Measurements from ENCODE around the gene EEPD1.

The EEPD1 gene

DNA sequence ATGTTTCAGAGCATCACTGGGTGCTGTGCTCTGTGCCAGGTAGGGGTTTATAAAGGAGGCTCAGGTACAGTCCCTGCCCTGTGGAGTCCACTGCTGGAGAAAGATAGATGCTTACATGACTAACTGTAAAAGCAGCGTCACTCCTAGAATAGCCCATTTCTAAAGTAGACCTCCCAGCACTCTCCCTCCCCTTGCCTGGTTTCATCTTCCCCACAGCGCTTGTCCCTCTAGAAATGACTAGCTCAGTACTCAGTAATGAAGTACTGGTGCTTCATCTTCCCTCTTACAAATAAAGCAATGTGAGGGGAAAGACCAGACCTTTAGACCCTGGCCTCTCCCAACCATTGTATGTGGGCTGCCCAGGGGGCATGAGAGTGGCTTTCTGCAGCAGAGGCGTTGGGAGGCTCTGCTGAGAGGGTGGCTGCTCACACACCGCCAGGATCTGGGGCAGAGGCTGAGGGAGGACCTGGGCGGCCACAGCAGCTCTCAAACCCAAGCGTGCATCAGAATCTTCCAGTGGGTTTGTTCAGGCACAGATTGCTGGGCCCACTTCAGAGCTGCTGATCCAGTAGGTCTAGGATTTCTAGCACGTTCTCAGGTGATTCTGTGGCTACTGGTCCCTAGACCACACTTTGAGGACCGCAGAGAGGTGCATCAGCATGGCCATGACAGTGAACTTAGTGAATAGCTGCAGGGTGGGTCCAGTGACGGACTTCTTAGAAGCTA, 126.3 kb downstream of the EEPD1 start:
- no peak for DNase-seq (ENCODE audit: low read depth in 1 of 2, low spot score in 1 of 2)

DNA sequence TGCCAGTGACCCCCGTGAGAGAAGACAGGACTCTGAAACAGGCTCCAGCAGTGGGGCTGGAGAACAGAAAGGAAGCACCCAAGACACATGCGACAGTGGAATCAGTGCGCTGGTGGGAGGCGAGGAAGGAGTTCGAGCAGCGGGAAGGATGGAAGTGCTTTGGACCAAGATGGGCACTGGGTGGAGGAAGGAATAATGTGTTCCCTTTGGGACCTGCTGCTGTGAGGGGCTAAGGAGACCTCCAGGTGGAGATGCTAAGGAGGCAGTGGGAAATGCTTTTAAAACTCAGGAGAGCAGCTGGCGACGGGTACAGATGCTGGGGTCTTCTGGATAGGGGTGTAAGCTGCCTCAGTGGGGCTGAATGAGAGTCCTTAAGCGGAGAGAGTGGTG, 126.9 kb downstream of the EEPD1 start:
- DNase-seq (ENCODE audit: low read depth in 1 of 2, low spot score in 1 of 2): no peak

DNA sequence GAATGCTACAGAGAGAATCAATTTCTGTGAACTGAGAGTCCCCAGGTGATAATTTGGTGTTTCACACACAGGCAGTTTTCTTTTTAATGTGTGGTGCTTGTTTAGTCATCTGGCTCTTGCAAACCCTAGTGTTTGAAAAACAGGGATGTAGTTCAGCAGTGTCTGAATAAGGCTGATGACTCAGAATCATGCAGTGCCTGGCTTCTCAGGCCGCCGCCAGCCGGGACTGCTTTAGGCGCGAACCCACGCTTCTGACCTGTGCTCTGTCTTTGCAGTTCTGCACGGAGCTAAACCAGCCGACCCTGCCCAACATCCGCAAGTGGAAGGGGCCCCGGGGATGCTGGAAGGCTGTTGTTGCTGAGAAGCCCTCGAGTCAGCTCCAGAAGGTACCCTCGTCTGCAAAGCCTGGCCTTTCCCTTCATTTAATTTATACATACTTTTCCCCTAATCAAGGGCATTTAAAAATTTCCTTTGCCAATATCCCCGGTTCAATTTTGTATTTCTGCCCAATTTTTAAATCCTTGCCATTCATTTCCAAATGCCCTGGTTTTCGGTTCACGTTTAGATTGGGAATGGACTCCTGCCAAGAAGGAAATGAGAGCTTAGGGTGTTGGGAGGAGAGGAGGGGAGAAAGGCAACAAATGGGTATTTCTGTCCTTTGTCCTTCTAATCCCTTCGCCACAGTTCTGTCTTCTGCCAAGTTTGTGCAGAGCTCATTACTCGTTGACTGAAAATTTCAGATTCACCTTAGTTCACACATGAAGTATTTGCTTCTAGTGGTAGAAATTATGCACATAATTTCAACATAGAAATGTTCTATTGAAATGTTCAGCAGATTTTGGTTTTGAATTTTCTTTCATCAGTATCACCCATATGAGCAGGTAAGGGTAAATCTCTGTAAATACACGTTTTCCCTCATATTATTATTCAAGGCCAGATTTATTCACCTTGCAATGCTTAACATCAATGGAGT, 128.1 kb downstream of the EEPD1 start:
- DNase-seq (ENCODE audit: low read depth in 1 of 2, low spot score in 1 of 2): no peak

DNA sequence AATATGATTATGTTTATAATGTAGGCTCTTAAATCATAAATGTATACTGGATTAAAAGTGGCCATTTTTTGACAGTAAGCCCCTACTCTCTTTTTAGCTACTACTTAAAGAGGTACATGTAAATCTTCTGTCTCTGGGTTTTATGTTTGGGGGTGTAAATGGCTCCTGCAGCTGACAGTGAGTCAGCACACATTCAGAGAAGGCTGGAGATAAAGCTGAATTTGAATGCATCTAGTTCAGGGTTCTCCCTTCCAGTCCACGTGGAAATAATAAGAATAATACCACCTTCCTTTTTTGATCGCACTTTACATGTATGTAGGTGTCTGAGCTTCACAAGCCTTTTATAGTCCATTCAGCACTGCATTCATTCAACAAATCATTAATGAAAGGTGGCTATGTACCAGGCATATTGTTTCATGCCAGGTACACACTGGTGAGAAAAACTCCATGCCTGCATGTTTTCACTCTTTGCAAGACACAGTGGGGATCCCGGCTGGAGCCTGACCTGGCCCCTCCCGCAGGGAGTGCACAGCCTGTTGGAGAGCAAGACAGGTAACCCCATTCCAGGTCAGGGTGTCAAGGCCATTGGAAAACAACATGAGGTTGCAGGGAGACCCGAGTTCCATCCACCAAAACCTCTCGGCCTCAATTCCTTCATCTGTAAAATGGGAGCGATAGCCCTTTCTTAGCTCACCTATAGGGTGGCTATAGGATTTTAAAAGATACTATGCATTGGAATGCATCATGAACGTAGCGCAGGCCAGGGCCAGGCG, 129.1 kb downstream of the EEPD1 start:
- no peak for DNase-seq (ENCODE audit: low read depth in 1 of 2, low spot score in 1 of 2)

DNA sequence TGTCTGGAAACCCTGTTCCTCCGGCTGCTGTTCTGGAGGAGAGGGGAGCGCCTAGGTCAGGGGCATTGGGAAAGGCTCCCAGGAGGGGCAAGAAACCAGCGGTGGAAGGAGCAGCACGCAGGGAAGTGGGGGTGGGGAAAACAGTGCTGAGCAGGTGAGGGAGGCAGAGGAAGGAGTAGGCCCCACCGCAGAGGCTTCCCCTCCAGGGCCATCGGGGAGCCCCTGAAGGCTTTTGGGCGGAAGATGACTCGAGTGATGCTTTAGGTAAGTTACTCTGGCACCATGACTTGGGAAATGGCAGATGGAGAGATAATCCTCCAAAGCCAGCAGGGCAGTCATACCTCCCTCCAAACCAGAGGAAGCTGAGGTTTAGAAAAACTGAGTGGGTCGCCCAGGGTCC, 130.1 kb downstream of the EEPD1 start:
- no peak for DNase-seq (ENCODE audit: low read depth in 1 of 2, low spot score in 1 of 2)

DNA sequence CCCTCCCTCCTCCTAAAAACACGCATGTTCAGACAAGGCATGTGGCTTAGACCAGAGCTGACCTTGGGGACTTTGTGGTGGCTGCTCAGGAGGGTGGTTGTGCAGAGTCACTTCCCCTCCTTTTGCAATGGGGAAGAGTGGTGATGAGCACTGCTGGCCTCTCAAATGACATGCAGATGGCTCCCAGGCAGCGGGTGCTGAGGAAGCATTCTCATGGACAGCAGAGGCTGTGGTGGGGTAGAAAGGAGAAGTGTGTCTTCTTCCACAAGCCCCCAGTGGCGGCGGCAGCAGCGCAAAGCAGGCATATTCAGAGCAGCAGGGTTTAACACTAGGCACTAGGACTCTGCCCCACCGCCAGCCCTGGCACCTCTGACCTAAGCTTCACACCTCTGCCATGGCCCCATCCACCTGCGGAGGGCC, 130.7 kb downstream of the EEPD1 start:
- no peak for DNase-seq (ENCODE audit: low read depth in 1 of 2, low spot score in 1 of 2)

DNA sequence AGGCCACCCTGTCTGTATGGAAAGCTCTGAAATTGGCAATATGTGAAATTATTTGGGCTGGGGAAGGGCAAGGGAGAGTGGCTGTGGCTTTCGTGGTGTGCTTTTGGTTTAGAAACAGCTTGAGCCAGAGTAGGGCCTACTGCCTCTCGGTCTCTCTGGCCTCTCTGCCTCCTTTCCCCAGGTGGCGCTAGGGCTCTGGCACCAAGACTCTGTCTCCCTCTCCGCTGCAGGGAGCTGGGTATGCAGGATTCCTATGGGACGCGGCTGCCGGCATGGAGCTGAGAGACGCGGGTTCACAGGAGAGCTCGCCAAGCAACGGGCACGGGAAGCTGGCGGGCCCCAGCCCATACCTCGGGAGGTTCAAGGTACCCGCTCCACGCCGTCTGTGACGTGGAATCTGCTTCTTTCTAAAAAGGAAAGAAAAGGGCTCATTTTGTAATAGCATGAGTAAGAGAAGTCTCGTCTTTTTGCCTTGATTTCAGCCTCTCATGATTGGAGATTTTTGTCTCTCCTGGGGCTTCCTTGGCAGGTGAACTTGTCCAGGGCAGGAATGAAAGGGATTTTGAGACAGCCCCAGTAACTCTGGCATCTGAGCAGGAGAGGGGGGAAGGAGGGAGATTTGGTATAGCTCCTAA, 131.5 kb downstream of the EEPD1 start:
- DNase-seq (ENCODE audit: low read depth in 1 of 2, low spot score in 1 of 2): no peak

DNA sequence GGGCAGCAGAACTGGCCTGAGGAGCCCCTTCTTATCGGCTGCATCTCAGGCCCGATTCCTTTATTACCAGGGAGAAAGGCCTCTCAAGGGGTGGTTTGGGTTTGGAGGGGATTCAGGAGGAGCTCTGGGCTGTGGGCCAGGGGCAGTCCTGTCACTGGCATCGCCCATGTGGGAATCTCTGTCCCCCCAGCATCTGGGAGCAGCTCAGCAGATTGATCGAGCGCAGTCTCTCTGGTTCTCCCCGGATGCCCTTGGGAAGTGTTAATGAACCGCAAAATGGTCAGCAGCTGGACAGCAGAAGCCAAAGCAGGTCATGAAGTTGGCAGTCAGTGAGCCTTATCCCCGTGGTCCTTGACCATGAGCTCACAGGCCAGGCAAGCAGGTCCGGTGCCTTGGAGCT, 132.2 kb downstream of the EEPD1 start:
- DNase-seq (ENCODE audit: low read depth in 1 of 2, low spot score in 1 of 2): no peak

DNA sequence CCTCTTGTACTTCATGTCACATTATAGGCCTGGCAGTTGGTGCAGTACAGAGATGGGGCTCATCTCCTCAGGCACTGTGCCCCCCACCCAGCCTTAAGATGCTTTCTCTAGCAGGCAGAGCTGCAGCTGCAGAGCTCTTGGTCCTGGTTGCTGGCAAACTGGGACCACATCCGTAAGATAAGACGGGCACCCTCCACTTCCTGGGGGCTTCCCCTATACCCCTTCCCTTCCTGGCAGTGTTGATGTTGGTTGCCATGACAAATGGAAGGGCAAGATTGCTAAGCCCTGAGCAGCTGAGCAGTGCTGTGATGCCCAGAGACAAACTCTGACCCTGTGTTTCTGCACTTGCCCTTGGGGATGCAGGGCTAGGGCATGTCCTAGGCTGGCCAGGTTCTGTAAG, 133.2 kb downstream of the EEPD1 start:
- DNase-seq (ENCODE audit: low read depth in 1 of 2, low spot score in 1 of 2): peak in 1 of 2 donors; percentile 30

DNA sequence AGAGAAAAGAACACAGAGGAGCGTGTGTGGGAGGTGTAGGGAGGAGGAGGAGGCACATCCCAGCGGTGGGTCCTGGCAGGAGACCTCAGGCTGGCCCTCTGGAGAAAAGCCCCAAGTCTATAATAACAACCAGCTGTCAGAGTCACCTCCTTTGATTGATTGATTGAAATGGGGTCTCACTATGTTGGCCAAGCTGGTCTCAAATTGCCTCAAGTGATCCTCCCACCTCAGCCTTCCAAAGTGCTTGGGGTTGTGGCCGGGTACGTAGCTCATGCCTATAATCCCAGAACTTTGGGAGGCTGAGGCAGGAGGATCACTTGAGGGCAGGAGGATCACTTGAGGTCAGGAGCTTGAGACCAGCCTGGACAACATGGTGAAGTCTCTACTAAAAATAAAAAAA, 133.6 kb downstream of the EEPD1 start:
- no peak for DNase-seq (ENCODE audit: low read depth in 1 of 2, low spot score in 1 of 2)

DNA sequence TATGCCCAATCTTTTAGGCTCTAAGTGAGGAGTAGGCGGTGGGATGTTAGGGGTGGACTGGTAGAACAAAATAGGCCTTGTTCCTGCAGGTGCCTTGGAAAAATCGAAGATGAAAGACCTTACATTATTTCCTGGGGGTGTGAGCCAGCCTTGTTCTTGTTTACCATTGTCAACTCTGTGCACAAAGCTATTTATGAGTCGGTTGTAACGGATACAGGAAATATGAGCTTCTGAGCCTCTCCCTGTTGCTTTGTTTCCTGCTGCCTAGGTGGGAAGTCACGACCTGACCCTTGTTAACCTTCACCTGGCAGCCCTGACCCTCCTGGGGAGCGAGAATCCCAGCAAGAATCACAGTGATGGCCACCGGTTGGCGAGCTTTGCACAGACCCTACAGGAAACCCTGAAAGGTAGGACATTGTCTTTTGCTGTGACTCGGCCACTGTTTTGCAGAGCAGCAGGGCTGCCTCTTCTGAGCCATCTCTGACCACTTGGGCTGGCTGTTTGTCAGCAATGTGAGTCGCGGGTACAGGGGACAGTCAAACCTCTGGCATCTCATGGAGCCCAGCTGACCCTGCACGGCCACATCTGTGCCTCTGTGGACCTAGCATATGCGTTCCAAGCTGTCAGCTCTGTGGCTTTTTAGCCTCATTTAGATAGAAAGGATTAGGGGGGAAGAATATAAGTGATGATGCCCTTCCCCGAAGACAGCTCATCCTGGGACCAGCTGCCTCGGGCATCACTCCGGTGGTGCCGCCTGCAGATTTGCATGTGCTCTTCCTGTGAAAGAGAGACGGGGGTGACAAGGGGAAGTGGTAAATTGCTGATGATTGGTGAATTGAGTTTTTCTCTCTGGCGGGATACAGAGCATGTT, 134.6 kb downstream of the EEPD1 start:
- peak in 1 of 2 donors; percentile 15 for DNase-seq (ENCODE audit: low read depth in 1 of 2, low spot score in 1 of 2)

DNA sequence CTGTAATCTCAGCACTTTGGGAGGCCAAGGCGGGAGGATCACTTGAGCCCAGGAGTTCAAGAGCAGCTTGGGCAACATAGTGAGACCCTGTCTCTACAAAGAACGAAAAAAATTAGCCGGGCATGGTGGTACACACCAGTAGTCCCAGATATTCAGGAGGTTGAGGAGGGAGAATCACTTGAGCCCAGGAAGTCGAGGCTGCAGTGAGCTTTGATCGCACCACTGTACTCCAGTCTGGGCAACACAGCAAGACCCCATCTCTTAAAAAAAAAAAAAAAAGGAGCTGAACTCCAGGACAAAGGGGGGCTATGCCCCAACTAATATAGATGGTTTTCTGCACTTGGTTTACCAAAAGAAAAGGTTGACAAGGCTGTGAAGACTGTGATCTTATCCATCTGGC, 135.4 kb downstream of the EEPD1 start:
- no peak for DNase-seq (ENCODE audit: low read depth in 1 of 2, low spot score in 1 of 2)

DNA sequence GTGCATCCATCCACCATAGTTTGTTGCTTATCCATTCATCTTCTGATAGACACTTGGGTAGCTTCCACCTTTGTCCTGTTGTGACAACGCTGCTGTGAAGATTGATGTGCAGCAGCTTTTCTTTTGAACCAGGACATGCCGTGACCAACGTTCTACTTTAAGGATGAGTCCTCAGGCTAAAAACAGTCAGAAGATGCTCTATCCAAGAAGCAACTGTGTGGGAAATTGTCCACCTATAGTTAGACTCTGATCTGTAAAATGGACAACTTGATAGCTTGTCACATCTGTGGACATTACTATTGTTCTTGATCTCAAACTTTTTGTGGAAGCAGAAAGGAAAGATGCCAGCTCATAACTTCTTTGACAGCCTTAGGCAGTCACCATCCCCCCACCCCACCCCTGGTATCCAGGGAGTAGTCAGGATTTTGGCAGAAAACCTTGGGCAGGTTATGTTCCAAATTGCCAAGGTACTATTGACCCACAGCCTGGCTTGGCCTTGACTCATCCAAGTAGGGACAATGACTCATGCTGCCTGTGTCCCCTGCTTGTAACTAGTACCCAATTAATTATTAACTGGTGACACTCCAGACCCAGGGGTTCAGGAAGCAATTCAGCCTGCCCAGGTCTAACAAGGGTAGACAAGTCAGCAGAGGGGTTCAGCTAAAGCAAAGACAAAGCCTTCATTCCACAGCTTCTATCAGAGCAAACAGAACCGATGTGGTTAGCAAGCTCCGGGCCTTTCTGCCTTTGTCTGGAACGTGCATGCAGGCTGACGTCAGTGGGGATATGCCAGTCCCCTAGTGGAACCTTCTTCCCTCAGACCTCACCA, 137.0 kb downstream of the EEPD1 start:
- DNase-seq (ENCODE audit: low read depth in 1 of 2, low spot score in 1 of 2): no peak

DNA sequence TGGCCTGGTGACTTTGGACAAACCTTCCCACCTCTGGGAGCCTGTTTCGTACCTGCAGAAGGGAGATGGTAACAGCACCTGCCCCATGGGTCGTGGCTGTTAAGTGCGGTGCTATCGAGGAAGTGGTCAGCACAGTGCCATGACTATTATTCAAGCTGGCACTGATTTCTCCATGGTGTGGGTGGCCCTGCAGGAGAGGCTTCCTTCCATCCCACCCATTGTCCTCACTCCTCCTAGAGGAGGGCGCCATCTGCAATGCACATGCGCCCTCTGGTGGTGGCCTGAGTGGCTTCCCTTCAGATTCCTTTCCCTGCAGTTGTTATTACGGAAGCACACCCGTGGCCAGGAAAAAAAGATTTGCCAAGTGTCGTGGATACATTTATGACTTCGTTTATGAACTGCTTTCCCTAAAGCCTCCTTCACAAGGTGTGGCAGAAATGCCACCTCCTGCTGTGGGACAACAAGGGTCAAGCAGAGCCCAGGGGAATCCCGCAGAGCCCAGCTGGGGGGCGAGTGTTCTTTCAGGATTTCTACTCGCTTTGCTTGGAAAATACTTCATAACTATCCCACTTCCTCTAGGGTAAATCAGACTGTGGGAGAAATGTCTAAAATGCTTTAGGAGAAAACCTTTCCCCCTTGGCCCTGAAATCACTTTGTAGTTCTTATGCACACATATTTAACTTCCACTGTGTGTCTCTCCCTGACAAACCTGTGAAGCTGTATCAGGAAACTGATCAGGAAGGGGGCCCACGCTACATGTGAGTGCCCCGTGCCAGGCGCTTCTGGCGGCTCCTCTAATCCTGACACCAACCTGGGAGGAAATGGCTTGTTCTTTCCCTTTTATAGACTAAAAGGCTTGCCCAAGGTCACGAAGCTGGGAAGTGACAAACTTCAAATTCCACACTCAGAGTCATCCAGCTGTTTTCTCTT, 138.6 kb downstream of the EEPD1 start:
- DNase-seq (ENCODE audit: low read depth in 1 of 2, low spot score in 1 of 2): peak; percentile 57 to 59

DNA sequence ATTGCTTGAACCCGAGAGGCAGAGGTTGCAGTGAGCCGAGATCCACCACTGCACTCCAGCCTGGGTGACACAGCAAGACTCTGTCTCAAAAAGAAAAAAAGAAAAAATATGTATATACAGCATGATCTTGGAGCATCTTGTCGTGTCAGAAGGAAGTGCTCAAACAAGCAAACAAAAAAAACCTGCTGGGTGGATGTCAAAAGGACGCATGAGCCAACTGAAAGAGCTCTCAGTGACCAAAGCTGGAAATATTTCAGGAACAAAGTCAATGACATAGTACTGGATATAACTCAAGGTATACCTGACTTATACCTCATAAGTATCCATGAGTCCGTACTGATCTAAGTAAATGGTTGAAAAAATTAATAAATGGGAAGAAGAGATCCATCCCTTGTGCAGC, 142.0 kb downstream of the EEPD1 start:
- no peak for DNase-seq (ENCODE audit: low read depth in 1 of 2, low spot score in 1 of 2)

DNA sequence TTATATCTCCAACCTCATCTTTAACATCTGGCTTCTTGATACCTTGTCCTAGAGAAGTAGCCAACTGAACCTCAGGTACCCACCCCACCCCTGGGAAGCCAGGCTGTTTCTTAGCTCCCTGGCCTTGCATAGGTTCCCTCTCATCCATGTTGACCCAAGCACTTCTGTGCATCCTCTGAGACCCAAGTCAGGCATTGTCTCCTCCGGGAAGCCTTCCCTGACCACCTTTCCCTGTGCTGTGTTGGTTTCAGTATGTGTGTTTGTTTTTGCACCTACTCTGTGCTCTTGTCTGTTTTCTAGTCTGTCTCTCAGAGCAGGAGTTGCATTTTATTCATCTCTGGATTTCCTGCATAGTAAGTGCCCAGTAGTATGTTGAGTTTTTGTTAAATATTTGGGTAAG, 143.2 kb downstream of the EEPD1 start:
- no peak for DNase-seq (ENCODE audit: low read depth in 1 of 2, low spot score in 1 of 2)

DNA sequence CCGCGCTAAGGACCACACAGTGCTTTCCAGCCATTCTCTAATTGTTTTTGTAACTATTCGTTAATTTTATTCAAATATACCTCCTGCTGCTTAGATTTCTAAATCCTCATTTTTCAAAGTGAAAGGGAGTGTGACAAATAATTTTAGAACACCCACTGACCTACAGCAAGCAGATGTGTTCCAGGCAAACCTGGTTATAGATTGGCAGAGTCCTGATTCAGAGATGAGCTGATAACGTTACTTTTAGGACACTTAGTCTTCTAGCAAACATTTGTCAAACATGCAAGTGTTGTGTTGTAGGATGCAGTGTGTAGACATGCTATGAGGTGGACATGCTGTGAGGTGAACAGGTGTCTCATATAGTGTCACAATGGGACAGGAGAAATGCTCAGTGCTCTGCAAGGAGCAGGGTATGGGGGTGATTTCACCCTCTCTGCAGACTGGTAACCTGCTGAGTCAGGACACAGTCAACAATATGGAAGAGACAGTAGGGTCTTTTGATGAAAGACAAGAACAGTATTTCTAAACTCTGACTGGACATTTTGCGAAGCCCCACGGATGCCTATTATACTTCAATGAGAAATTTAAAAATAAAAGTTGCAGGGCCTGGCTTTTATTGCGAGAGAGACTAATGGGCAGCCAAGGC, 144.4 kb downstream of the EEPD1 start:
- DNase-seq (ENCODE audit: low read depth in 1 of 2, low spot score in 1 of 2): no peak

DNA sequence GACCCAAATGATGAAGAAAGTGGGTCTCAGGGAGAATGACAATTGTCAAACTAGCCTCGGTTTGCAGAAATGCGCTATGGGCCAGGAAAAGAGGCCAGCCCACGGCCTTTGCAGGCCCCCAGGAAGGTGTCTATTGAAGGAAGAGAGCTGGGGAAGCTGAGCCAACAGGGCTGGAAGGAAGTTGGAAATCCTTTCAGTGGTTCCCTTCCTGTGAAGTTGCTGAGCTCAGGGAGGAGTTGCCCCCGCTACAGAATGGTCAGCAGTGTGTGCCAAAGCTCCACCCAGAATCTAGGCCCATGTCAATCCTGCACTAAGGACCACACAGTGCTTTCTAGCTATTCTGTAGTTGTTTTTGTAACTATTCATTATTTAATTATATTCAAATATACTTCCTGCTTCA, 145.1 kb downstream of the EEPD1 start:
- DNase-seq (ENCODE audit: low read depth in 1 of 2, low spot score in 1 of 2): no peak

Measured in activated T-helper 1 cell treated with anti-CD3 and anti-CD28 coated beads, Interleukin-2, amount 50 U/mL, for 16 hours (primary cell).